ENCODE measurements around the gene KCNJ5.

The KCNJ5 gene

DNA sequence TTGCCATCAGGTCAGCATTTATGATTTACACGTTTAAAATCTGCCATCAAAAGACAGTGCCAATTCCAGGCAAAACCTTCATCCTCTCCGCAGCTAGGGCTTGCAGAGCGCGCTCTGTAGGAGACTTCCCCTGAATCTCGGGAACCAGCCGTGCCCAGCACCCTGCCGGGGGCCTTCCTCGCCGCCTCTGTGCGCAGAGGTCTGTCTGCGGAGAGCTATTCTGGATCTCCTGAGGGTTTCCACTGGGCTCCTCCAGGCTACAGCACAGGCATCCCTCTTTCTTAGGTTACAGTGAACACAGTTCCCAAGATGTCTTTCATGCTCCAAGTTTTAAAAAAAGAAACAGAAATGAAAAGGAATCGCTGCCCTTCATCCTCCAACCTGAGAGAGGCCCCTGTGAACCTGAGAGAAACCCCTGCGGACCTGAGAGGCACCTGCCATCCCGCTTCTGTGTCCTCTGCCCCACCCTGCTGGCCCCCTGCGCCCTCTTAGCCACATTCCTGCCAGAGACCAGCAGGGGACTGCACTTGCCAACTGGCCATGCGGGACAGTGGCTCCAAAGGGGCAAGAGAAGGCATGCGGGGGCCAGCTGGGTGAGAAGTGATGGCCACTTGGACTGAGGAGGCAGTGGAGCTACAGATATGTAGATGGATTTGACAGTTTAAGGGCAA, 35.4 kb downstream of the KCNJ5 start:
- DNase-seq (no peak), ATAC-seq (ENCODE audit: insufficient read depth, low read depth) (no peak)
- H3K36me3 ChIP-seq (ENCODE audit: insufficient read depth, low read length), result no peaks in the 10 kb centered on the region
- H3K27ac ChIP-seq (ENCODE audit: low read length), result no peak overlapping the region
- H3K4me2 ChIP-seq (ENCODE audit: insufficient read depth, low read length), result no peak overlapping the region
- no peaks in the 10 kb centered on the region for H3K4me1 ChIP-seq (ENCODE audit: insufficient read depth, low read length)
- no peaks in the 10 kb centered on the region for H3K79me2 ChIP-seq (ENCODE audit: insufficient read depth, low read length)
- no peak overlapping the region for H3K9ac ChIP-seq (ENCODE audit: low read depth, low read length)
- no peak for TF ChIP-seq EZH2 (IDR thresholded peaks at IDR 0.05; ENCODE audit: borderline replicate concordance, low read depth, low read length, severe bottlenecking)
- TF ChIP-seq, protein P1, sequence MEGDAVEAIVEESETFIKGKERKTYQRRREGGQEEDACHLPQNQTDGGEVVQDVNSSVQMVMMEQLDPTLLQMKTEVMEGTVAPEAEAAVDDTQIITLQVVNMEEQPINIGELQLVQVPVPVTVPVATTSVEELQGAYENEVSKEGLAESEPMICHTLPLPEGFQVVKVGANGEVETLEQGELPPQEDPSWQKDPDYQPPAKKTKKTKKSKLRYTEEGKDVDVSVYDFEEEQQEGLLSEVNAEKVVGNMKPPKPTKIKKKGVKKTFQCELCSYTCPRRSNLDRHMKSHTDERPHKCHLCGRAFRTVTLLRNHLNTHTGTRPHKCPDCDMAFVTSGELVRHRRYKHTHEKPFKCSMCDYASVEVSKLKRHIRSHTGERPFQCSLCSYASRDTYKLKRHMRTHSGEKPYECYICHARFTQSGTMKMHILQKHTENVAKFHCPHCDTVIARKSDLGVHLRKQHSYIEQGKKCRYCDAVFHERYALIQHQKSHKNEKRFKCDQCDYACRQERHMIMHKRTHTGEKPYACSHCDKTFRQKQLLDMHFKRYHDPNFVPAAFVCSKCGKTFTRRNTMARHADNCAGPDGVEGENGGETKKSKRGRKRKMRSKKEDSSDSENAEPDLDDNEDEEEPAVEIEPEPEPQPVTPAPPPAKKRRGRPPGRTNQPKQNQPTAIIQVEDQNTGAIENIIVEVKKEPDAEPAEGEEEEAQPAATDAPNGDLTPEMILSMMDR (IDR thresholded peaks at IDR 0.05; ENCODE audit: borderline replicate concordance, extremely low read depth, low read length, poor library complexity, severe bottlenecking), result no peak
- H2AFZ ChIP-seq (ENCODE audit: low read depth, low read length), result no peak overlapping the region
- H3K9me3 ChIP-seq (ENCODE audit: insufficient read depth, low read length, severe bottlenecking), result no peaks in the 10 kb centered on the region
- H3K4me3 ChIP-seq (ENCODE audit: low read depth in 1 of 2, low read length in 2 of 2), result no peak overlapping the region
- peaks cover 6% of the 10 kb centered on the region for H3K27me3 ChIP-seq (ENCODE audit: insufficient read depth, low read length, poor library complexity)
- H4K20me1 ChIP-seq (ENCODE audit: insufficient read depth, low read length), result no peaks in the 10 kb centered on the region

DNA sequence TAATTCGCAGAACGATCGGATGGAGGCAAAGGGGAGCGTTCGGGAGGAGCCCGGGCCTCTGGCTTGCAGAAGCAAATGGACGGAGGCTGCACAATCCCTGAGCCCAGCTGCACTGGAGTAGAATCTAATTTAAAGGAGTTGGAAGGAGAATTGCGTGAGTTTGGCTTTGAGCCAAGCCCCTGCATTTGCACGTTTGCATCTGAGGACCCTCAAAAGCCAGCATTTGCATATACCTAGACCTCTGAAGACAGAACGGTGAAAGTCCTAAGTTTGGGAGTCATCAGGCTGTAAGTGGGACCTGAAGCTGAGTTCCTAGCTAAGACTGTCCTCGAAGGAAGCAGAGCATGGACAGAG, 35.9 kb downstream of the KCNJ5 start:
- Histone ChIP-seq H3K27ac (ENCODE audit: low read length) (no peak overlapping the region), H3K27me3 (ENCODE audit: insufficient read depth, low read length, poor library complexity) (peaks cover 6% of the 10 kb centered on the region), H3K9ac (ENCODE audit: low read depth, low read length) (no peak overlapping the region), H3K36me3 (ENCODE audit: insufficient read depth, low read length) (no peaks in the 10 kb centered on the region), H3K4me3 (ENCODE audit: low read depth in 1 of 2, low read length in 2 of 2) (no peak overlapping the region), H3K9me3 (ENCODE audit: insufficient read depth, low read length, severe bottlenecking) (no peaks in the 10 kb centered on the region), H3K4me2 (ENCODE audit: insufficient read depth, low read length) (no peak overlapping the region), H2AFZ (ENCODE audit: low read depth, low read length) (no peak overlapping the region), H3K4me1 (ENCODE audit: insufficient read depth, low read length) (no peaks in the 10 kb centered on the region), H3K79me2 (ENCODE audit: insufficient read depth, low read length) (no peaks in the 10 kb centered on the region), H4K20me1 (ENCODE audit: insufficient read depth, low read length) (no peaks in the 10 kb centered on the region)
- ATAC-seq (ENCODE audit: insufficient read depth, low read depth) (no peak), DNase-seq (no peak)
- TF ChIP-seq, protein P1 (IDR thresholded peaks at IDR 0.05; ENCODE audit: borderline replicate concordance, extremely low read depth, low read length, poor library complexity, severe bottlenecking), result no peak
- TF ChIP-seq EZH2 (IDR thresholded peaks at IDR 0.05; ENCODE audit: borderline replicate concordance, low read depth, low read length, severe bottlenecking), result no peak

DNA sequence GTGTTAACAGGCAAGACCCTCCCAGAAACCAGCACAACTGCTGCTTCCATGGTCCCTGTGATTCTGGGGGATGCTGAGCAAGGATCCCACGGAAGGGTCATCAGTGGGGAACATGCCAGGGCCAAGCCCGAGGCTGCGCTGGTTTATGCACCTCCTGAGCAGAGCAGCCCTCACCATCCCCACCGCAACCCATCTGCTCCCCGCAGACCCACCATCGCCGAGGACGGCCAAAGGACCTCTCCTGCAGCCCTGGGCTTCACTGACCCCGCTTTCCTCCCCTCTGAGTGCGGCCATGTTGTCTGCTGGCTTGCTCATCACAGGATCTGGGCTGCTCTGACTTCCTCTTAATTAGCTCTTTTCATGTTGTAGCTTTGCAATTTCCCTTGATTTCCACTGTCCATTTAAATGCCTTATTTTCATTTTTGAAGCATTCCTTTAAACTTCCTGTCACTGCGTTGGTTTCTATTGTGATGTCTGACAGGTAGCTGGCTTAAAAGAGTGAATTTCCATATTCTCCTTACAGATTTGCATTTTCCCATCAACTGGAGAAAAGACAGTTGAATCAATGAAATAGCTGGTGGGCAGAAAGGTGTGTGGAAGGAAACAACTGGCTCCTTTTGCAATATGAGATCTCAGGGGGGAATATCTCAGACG, 36.7 kb downstream of the KCNJ5 start:
- no peak overlapping the region for H3K4me3 ChIP-seq (ENCODE audit: low read depth in 1 of 2, low read length in 2 of 2)
- H3K9me3 ChIP-seq (ENCODE audit: insufficient read depth, low read length, severe bottlenecking), result no peaks in the 10 kb centered on the region
- no peak overlapping the region for H3K9ac ChIP-seq (ENCODE audit: low read depth, low read length)
- no peak overlapping the region for H3K27ac ChIP-seq (ENCODE audit: low read length)
- H3K27me3 ChIP-seq (ENCODE audit: insufficient read depth, low read length, poor library complexity), result peaks cover 6% of the 10 kb centered on the region
- no peaks in the 10 kb centered on the region for H4K20me1 ChIP-seq (ENCODE audit: insufficient read depth, low read length)
- no peaks in the 10 kb centered on the region for H3K4me1 ChIP-seq (ENCODE audit: insufficient read depth, low read length)
- no peak overlapping the region for H3K4me2 ChIP-seq (ENCODE audit: insufficient read depth, low read length)
- TF ChIP-seq, protein P1 (IDR thresholded peaks at IDR 0.05; ENCODE audit: borderline replicate concordance, extremely low read depth, low read length, poor library complexity, severe bottlenecking), result no peak
- TF ChIP-seq EZH2 (IDR thresholded peaks at IDR 0.05; ENCODE audit: borderline replicate concordance, low read depth, low read length, severe bottlenecking), result no peak
- DNase-seq, result no peak
- H3K79me2 ChIP-seq (ENCODE audit: insufficient read depth, low read length), result no peaks in the 10 kb centered on the region
- H3K36me3 ChIP-seq (ENCODE audit: insufficient read depth, low read length), result no peaks in the 10 kb centered on the region
- H2AFZ ChIP-seq (ENCODE audit: low read depth, low read length), result no peak overlapping the region
- ATAC-seq (ENCODE audit: insufficient read depth, low read depth), result no peak
